Mesothelial cell of epicardium (in vitro differentiated cells): ENCODE measurements around the gene PSMC4. TPM values are rescaled to one million over a fixed set of nuclear protein-coding genes. Genes with fewer than 3 reads are reported as not detected.

Experiments
- DNase-seq, 2 experiments: peaks; one replicate each; pipeline ENCODE4 v3.0.0; 2021; ENCODE audit warnings: low spot score in 2 of 2; ENCODE audit not compliant: unreplicated experiment in 2 of 2
- H3K27ac Mint-ChIP-seq: 2 replicates; pipeline ENCODE4 v1.8.0; 2021; ENCODE audit warnings: mixed read lengths
- H3K27me3 Mint-ChIP-seq: 2 replicates; pipeline ENCODE4 v1.8.0; 2021; ENCODE audit warnings: low read depth, mixed read lengths
- H3K36me3 Mint-ChIP-seq: 2 replicates; pipeline ENCODE4 v1.8.0; 2021; ENCODE audit warnings: mixed read lengths
- H3K4me1 Mint-ChIP-seq: 2 replicates; pipeline ENCODE4 v1.8.0; 2021; ENCODE audit warnings: mixed read lengths
- H3K4me3 Mint-ChIP-seq: 2 replicates; pipeline ENCODE4 v1.8.0; 2021; ENCODE audit warnings: mild to moderate bottlenecking, moderate library complexity, mixed read lengths
- H3K9me3 Mint-ChIP-seq: 2 replicates; pipeline ENCODE4 v1.8.0; 2021; ENCODE audit warnings: mixed read lengths
- CTCF ChIP-seq: fragments of 200-600 bp; sonication (generic); IDR thresholded peaks from one replicate; pipeline ENCODE4 v1.5.0; 2021; ENCODE audit warnings: antibody characterized with exemption; ENCODE audit not compliant: unreplicated experiment
- total RNA-seq: library from RNA; stranded (reverse); gene quantifications from 3 replicates; pipeline ENCODE4 v1.2.1, GENCODE V29; 2021

The PSMC4 gene
- total RNA-seq, 1 donor from 2014 or later = 85.8 TPM

GRCh38 chr19:39963898-39964297 lies 7.1 kb upstream of the PSMC4 start:
- no peaks in the 10 kb centered on the region for H3K36me3 Mint-ChIP-seq
- no peak overlapping the region for H3K27ac Mint-ChIP-seq
- DNase-seq = no peak
- no peak overlapping the region for H3K4me3 Mint-ChIP-seq
- H3K4me1 Mint-ChIP-seq = peaks cover 18% of the 10 kb centered on the region
- H3K27me3 Mint-ChIP-seq = no peaks in the 10 kb centered on the region
- H3K9me3 Mint-ChIP-seq = peaks cover 6% of the 10 kb centered on the region
- no peak for TF ChIP-seq CTCF

GRCh38 chr19:39966617-39967016 lies 4.3 kb upstream of the PSMC4 start:
- peak in 1 of 2 experiments; percentile 5 for DNase-seq
- Mint-ChIP-seq H3K4me3 (no peak overlapping the region), H3K36me3 (no peaks in the 10 kb centered on the region), H3K27ac (no peak overlapping the region), H3K9me3 (peaks cover 4% of the 10 kb centered on the region), H3K4me1 (peaks cover 20% of the 10 kb centered on the region), H3K27me3 (no peaks in the 10 kb centered on the region)
- no peak for TF ChIP-seq CTCF

- Mint-ChIP-seq H3K9me3 (no peaks in the 10 kb centered on the region), H3K27me3 (no peaks in the 10 kb centered on the region), H3K4me1 (peaks cover 28% of the 10 kb centered on the region), H3K4me3 (no peak overlapping the region), H3K36me3 (no peaks in the 10 kb centered on the region), H3K27ac (no peak overlapping the region)
- peak in 1 of 2 experiments; percentile 1 for DNase-seq
- no peak for TF ChIP-seq CTCF
These were observed 3.4 kb upstream of the PSMC4 start for GRCh38 chr19:39967561-39967960.

- H3K4me3 Mint-ChIP-seq = no peak overlapping the region
- peaks cover 7% of the 10 kb centered on the region for H3K36me3 Mint-ChIP-seq
- peak overlapping the region; percentile 98 for H3K27ac Mint-ChIP-seq
- H3K9me3 Mint-ChIP-seq = no peaks in the 10 kb centered on the region
- H3K4me1 Mint-ChIP-seq = peaks cover 28% of the 10 kb centered on the region
- no peaks in the 10 kb centered on the region for H3K27me3 Mint-ChIP-seq
- DNase-seq = peak in 1 of 2 experiments; percentile 29
- TF ChIP-seq CTCF = no peak
These were observed 2.2 kb upstream of the PSMC4 start for GRCh38 chr19:39968789-39969188.

GRCh38 chr19:39969266-39969665 lies 1.7 kb upstream of the PSMC4 start:
- no peaks in the 10 kb centered on the region for H3K9me3 Mint-ChIP-seq
- no peak for TF ChIP-seq CTCF
- peak overlapping the region; percentile 98 for H3K27ac Mint-ChIP-seq
- H3K4me3 Mint-ChIP-seq = peak overlapping the region; percentile 98
- peak in 1 of 2 experiments; percentile 11 for DNase-seq
- peaks cover 28% of the 10 kb centered on the region for H3K4me1 Mint-ChIP-seq
- H3K27me3 Mint-ChIP-seq = no peaks in the 10 kb centered on the region
- peaks cover 9% of the 10 kb centered on the region for H3K36me3 Mint-ChIP-seq
